ENCODE results near the gene ERMP1.

DNA sequence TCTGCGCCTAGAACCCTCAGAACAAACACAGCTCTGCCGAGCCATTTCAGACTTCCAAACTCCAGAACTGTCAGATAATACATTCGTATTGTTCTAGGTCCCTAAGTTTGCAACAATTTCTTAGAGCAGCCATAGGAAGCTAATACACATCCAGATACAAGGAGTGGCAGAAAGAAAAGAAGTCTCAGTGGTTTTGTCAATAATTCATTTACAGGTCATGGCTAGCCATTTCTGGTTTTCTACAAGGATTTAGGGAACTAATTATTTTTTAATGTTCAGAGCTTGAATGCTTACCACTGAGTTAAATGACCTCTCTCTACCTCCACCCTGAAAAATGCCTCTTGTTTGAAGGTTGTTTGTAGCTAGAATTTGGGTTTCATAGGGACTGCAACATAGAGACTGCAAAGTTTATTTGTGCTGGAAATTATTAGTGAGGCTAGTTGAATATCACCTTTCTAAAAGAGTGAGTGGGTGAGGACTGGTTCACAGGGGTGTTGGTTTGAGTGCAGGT is 15.5 kb upstream of the ERMP1 start:
- TF ChIP-seq, protein P1, sequence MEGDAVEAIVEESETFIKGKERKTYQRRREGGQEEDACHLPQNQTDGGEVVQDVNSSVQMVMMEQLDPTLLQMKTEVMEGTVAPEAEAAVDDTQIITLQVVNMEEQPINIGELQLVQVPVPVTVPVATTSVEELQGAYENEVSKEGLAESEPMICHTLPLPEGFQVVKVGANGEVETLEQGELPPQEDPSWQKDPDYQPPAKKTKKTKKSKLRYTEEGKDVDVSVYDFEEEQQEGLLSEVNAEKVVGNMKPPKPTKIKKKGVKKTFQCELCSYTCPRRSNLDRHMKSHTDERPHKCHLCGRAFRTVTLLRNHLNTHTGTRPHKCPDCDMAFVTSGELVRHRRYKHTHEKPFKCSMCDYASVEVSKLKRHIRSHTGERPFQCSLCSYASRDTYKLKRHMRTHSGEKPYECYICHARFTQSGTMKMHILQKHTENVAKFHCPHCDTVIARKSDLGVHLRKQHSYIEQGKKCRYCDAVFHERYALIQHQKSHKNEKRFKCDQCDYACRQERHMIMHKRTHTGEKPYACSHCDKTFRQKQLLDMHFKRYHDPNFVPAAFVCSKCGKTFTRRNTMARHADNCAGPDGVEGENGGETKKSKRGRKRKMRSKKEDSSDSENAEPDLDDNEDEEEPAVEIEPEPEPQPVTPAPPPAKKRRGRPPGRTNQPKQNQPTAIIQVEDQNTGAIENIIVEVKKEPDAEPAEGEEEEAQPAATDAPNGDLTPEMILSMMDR (conservative IDR thresholded peaks at IDR 0.05; ENCODE audit: low read length) = no peak
- TF ChIP-seq EZH2phosphoT487 (IDR thresholded peaks at IDR 0.05; ENCODE audit: borderline replicate concordance) = no peak

Data from Loucy (cell line).